HepG2 (cell line): ENCODE results near the gene ANKRD42. TPM values are rescaled to one million over a fixed set of nuclear protein-coding genes. Genes with fewer than 3 reads are reported as not detected.

Experiments
- CCDC6 ChIP-seq: sonication (generic); formaldehyde crosslinking; IDR thresholded peaks from 2 replicates; pipeline ENCODE4 v1.8.1; 2022; ENCODE audit warnings: mild to moderate bottlenecking, missing genetic modification reagents, moderate library complexity
- KDM5B ChIP-seq: sonication (generic); formaldehyde crosslinking; IDR thresholded peaks from 2 replicates; pipeline ENCODE4 v1.4.0; 2020; ENCODE audit warnings: missing genetic modification reagents, mild to moderate bottlenecking, borderline replicate concordance
- MEIS2 ChIP-seq: sonication (generic); formaldehyde crosslinking; IDR thresholded peaks from 2 replicates; pipeline ENCODE4 v1.9.0; 2021; ENCODE audit warnings: mild to moderate bottlenecking, missing genetic modification reagents
- NFKB2 ChIP-seq: sonication (generic); formaldehyde crosslinking; IDR thresholded peaks from 2 replicates; pipeline ENCODE4 v1.4.0; 2020; ENCODE audit warnings: missing genetic modification reagents, borderline replicate concordance
- POLR2AphosphoS5 ChIP-seq: IDR thresholded peaks from 2 replicates; pipeline ENCODE4 v1.6.1; 2012; ENCODE audit warnings: low read depth, low read length
- RELA ChIP-seq: sonication (generic); formaldehyde crosslinking; IDR thresholded peaks from 2 replicates; pipeline ENCODE4 v1.4.0; 2020; ENCODE audit warnings: missing genetic modification reagents
- ZBTB42 ChIP-seq: sonication (generic); formaldehyde crosslinking; IDR thresholded peaks from 2 replicates; pipeline ENCODE4 v1.5.0; 2020; ENCODE audit warnings: mild to moderate bottlenecking, missing genetic modification reagents
- ZKSCAN8 ChIP-seq: IDR thresholded peaks from 2 replicates; pipeline ENCODE4 v1.6.1; 2016; ENCODE audit warnings: borderline replicate concordance, missing genetic modification reagents, missing compliant biosample characterization
- polyA plus RNA-seq, 8 experiments: library from polyadenylated mRNA; depleted of rRNA in 3 of 8; stranded (reverse) in 7 of 8; unstranded in 1 of 8; fragments of >200 nt; fragmentation: Illumina TruSeq in 4 of 8; extraction: Trizol in 4 of 8; gene quantifications; 2 replicates each; pipeline versions ENCODE4 v1.2.1 to v1.2.3, GENCODE V29; 2011 to 2016; ENCODE audit warnings: low read depth in 4 of 8, missing spikeins in 1 of 8, mixed read lengths in 1 of 8; ENCODE audit not compliant: insufficient read depth in 1 of 8
- total RNA-seq, 5 experiments: library from RNA; depleted of rRNA; stranded (reverse); fragments of >200 nt; fragmentation: Illumina TruSeq; extraction: Trizol; gene quantifications; 2 replicates each; pipeline ENCODE4 v1.2.3, GENCODE V29; 2016; ENCODE audit warnings: low read depth in 1 of 5
- TF ChIP-seq, protein P1 (sequence below): sonication (generic); formaldehyde crosslinking; IDR thresholded peaks from 2 replicates; pipeline ENCODE4 v1.4.0; 2020; ENCODE audit warnings: missing genetic modification reagents, low read depth, mild to moderate bottlenecking, borderline replicate concordance
- TF ChIP-seq, protein P2 (sequence below): sonication (generic); formaldehyde crosslinking; IDR thresholded peaks from 2 replicates; pipeline ENCODE4 v1.4.0; 2020; ENCODE audit warnings: missing genetic modification reagents
- TF ChIP-seq, protein P3 (sequence below): sonication (generic); formaldehyde crosslinking; IDR thresholded peaks from 2 replicates; pipeline ENCODE4 v1.5.0; 2020; ENCODE audit warnings: missing genetic modification reagents
- TF ChIP-seq, protein P4 (sequence below): sonication (generic); formaldehyde crosslinking; IDR thresholded peaks from 2 replicates; pipeline ENCODE4 v1.4.0; 2020; ENCODE audit warnings: missing genetic modification reagents, borderline replicate concordance
- TF ChIP-seq, protein P5 (sequence below): fragments of 450-650 bp; IDR thresholded peaks from 2 replicates; pipeline ENCODE4 v1.6.1; 2017
- TF ChIP-seq, protein P6 (sequence below): sonication (generic); formaldehyde crosslinking; conservative IDR thresholded peaks from 2 replicates; pipeline ENCODE4 v1.4.0; 2020; ENCODE audit warnings: mild to moderate bottlenecking, missing genetic modification reagents, moderate library complexity

ANKRD42 gene
- total and polyA plus RNA-seq, 2 of the 13 experiments (the other 11 are each of a cell fraction or from before 2014, with no cell fraction given): 2.2 to 3.7 TPM

DNA sequence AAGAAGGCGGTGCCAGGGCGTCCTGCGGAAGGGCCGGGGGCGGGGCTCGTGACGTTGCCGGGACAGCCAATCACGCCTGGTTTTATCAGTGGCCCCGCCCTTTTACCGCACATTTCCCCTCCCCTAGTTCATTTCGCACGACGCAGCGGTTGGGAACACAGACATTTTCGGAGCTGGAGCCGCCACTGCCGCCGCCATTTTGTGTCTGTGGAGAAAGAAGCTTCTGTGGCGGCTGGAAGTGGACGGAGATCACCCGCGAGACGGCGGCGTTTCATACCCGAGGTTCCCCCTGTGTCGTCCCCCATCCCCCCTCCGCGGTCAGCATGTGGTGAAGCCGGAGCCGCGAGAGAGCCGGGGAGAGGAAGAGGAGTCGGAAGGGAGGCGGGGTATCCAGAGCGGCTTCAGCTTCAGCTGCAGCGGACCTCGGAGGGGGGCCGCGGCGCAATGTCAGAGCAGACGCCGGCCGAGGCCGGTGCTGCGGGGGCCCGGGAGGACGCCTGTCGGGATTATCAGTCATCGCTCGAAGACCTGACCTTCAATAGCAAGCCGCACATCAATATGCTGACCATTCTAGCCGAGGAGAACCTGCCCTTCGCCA is 36.4 kb upstream of the ANKRD42 start, which contains the start of gene PCF11 (continued):
- TF ChIP-seq, protein P1, sequence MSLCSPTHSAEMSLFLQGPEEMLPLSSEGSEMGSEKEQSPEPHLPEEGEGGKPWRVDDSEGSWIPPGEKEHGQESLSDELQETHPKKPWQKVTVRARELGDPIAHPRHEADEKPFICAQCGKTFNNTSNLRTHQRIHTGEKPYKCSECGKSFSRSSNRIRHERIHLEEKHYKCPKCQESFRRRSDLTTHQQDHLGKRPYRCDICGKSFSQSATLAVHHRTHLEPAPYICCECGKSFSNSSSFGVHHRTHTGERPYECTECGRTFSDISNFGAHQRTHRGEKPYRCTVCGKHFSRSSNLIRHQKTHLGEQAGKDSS: no peak
- TF ChIP-seq RELA (no peak), POLR2AphosphoS5 (peak; percentile 98), KDM5B (CRISPR knock-in tag) (no peak), MEIS2 (CRISPR knock-in tag) (peak; percentile 38; the same call in 1 of the 2 replicates), ZBTB42 (CRISPR knock-in tag) (no peak), CCDC6 (CRISPR knock-in tag) (peak; percentile 61; the same call in 1 of the 2 replicates), ZKSCAN8 (CRISPR knock-in tag) (no peak), NFKB2 (CRISPR knock-in tag) (no peak)
- TF ChIP-seq, protein P2, sequence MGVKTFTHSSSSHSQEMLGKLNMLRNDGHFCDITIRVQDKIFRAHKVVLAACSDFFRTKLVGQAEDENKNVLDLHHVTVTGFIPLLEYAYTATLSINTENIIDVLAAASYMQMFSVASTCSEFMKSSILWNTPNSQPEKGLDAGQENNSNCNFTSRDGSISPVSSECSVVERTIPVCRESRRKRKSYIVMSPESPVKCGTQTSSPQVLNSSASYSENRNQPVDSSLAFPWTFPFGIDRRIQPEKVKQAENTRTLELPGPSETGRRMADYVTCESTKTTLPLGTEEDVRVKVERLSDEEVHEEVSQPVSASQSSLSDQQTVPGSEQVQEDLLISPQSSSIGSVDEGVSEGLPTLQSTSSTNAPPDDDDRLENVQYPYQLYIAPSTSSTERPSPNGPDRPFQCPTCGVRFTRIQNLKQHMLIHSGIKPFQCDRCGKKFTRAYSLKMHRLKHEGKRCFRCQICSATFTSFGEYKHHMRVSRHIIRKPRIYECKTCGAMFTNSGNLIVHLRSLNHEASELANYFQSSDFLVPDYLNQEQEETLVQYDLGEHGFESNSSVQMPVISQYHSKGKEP (CRISPR knock-in tag): no peak
- TF ChIP-seq, protein P3, sequence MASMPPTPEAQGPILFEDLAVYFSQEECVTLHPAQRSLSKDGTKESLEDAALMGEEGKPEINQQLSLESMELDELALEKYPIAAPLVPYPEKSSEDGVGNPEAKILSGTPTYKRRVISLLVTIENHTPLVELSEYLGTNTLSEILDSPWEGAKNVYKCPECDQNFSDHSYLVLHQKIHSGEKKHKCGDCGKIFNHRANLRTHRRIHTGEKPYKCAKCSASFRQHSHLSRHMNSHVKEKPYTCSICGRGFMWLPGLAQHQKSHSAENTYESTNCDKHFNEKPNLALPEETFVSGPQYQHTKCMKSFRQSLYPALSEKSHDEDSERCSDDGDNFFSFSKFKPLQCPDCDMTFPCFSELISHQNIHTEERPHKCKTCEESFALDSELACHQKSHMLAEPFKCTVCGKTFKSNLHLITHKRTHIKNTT (CRISPR knock-in tag): no peak
- TF ChIP-seq, protein P4, sequence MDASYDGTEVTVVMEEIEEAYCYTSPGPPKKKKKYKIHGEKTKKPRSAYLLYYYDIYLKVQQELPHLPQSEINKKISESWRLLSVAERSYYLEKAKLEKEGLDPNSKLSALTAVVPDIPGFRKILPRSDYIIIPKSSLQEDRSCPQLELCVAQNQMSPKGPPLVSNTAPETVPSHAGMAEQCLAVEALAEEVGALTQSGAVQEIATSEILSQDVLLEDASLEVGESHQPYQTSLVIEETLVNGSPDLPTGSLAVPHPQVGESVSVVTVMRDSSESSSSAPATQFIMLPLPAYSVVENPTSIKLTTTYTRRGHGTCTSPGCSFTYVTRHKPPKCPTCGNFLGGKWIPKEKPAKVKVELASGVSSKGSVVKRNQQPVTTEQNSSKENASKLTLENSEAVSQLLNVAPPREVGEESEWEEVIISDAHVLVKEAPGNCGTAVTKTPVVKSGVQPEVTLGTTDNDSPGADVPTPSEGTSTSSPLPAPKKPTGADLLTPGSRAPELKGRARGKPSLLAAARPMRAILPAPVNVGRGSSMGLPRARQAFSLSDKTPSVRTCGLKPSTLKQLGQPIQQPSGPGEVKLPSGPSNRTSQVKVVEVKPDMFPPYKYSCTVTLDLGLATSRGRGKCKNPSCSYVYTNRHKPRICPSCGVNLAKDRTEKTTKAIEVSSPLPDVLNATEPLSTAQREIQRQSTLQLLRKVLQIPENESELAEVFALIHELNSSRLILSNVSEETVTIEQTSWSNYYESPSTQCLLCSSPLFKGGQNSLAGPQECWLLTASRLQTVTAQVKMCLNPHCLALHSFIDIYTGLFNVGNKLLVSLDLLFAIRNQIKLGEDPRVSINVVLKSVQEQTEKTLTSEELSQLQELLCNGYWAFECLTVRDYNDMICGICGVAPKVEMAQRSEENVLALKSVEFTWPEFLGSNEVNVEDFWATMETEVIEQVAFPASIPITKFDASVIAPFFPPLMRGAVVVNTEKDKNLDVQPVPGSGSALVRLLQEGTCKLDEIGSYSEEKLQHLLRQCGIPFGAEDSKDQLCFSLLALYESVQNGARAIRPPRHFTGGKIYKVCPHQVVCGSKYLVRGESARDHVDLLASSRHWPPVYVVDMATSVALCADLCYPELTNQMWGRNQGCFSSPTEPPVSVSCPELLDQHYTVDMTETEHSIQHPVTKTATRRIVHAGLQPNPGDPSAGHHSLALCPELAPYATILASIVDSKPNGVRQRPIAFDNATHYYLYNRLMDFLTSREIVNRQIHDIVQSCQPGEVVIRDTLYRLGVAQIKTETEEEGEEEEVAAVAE (CRISPR knock-in tag): 0 out of 2 replicates have a peak, but pooled peaks have one; percentile 11
- TF ChIP-seq, protein P5, sequence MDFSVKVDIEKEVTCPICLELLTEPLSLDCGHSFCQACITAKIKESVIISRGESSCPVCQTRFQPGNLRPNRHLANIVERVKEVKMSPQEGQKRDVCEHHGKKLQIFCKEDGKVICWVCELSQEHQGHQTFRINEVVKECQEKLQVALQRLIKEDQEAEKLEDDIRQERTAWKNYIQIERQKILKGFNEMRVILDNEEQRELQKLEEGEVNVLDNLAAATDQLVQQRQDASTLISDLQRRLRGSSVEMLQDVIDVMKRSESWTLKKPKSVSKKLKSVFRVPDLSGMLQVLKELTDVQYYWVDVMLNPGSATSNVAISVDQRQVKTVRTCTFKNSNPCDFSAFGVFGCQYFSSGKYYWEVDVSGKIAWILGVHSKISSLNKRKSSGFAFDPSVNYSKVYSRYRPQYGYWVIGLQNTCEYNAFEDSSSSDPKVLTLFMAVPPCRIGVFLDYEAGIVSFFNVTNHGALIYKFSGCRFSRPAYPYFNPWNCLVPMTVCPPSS: no peak
- TF ChIP-seq, protein P6, sequence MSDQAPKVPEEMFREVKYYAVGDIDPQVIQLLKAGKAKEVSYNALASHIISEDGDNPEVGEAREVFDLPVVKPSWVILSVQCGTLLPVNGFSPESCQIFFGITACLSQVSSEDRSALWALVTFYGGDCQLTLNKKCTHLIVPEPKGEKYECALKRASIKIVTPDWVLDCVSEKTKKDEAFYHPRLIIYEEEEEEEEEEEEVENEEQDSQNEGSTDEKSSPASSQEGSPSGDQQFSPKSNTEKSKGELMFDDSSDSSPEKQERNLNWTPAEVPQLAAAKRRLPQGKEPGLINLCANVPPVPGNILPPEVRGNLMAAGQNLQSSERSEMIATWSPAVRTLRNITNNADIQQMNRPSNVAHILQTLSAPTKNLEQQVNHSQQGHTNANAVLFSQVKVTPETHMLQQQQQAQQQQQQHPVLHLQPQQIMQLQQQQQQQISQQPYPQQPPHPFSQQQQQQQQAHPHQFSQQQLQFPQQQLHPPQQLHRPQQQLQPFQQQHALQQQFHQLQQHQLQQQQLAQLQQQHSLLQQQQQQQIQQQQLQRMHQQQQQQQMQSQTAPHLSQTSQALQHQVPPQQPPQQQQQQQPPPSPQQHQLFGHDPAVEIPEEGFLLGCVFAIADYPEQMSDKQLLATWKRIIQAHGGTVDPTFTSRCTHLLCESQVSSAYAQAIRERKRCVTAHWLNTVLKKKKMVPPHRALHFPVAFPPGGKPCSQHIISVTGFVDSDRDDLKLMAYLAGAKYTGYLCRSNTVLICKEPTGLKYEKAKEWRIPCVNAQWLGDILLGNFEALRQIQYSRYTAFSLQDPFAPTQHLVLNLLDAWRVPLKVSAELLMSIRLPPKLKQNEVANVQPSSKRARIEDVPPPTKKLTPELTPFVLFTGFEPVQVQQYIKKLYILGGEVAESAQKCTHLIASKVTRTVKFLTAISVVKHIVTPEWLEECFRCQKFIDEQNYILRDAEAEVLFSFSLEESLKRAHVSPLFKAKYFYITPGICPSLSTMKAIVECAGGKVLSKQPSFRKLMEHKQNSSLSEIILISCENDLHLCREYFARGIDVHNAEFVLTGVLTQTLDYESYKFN: 0 out of 2 replicates have a peak, but pooled peaks have one; percentile 0
